K562 (cell line): ENCODE measurements around the gene ZNF804A. TPM values are rescaled to one million over a fixed set of nuclear protein-coding genes. Genes with fewer than 3 reads are reported as not detected.

Experiments used
- ATAC-seq: fragments of 200-7000 bp; cut with Tn5 transposase; 3 replicates; pipeline ENCODE4 v1.9.1; 2020; ENCODE audit warnings: moderate library complexity
- BruUV-seq: library from RNA; stranded (reverse); fragments of 400-500 nt; replicated peaks from 2 replicates; lab custom pipeline; 2021; lab: Mats Ljungman, UMichigan
- CTCF ChIA-PET: fragments of 300-600 bp; formaldehyde crosslinking; extraction: SDS; loops from one replicate; lab custom pipeline; 2021; ENCODE audit warnings: low intra/inter-chr PET ratio; lab: Yijun Ruan, JAX
- POLR2A ChIA-PET: fragments of 300-600, 350-650 bp; sonication (Branson Sonifier 250); formaldehyde crosslinking; extraction: SDS; loops from one replicate; lab custom pipeline; 2021; ENCODE audit warnings: antibody characterized with exemption, inconsistent platforms; lab: Yijun Ruan, JAX
- DNase-seq, 4 experiments: peaks; one replicate each; pipeline versions ENCODE4 v3.0.0 to v3.0.0-alpha.2; 2011 to 2018; ENCODE audit warnings: low spot score in 3 of 4, mixed read lengths in 3 of 4; ENCODE audit errors: extremely low read depth in 1 of 4
- FAIRE-seq: peaks from 2 replicates; lab custom pipeline; 2011; peaks lifted over from hg19 to GRCh38; lab: Jason Lieb, UNC
- H2AFZ ChIP-seq: 2 replicates; pipeline ENCODE4 v1.6.0; 2011; ENCODE audit warnings: low read depth, low read length, control low read depth, inconsistent platforms
- H3K27ac ChIP-seq: fragments of 200-600 bp; 3 replicates; pipeline ENCODE4 v1.8.0; 2011; ENCODE audit warnings: low read depth, mild to moderate bottlenecking, control low read depth, inconsistent platforms, low read length, moderate library complexity, mixed read lengths; ENCODE audit errors: extremely low read depth
- H3K27me3 ChIP-seq, 2 experiments: fragments of 300-600 bp in 1 of 2; 2 replicates in 1 of 2; 3 replicates in 1 of 2; pipeline versions ENCODE4 v1.6.0 to v1.8.0; 2011; ENCODE audit warnings: inconsistent platforms in 2 of 2, low read length in 2 of 2, mild to moderate bottlenecking in 1 of 2, mixed read lengths in 1 of 2, moderate library complexity in 1 of 2; ENCODE audit not compliant: control insufficient read depth in 2 of 2, insufficient read depth in 2 of 2
- H3K36me3 ChIP-seq: fragments of 300-600 bp; 3 replicates; pipeline ENCODE4 v1.8.0; 2011; ENCODE audit warnings: mild to moderate bottlenecking, low read length, inconsistent platforms; ENCODE audit not compliant: control insufficient read depth, insufficient read depth
- H3K4me1 ChIP-seq, 2 experiments: fragments of 200-600 bp in 1 of 2; replicated peaks in 1 of 2; 2 replicates in 1 of 2; 3 replicates in 1 of 2; pipeline versions ENCODE4 v1.5.1 to v1.8.0; 2011; ENCODE audit warnings: inconsistent platforms in 2 of 2, low read length in 2 of 2, mild to moderate bottlenecking in 1 of 2, mixed read lengths in 1 of 2, moderate library complexity in 1 of 2; ENCODE audit not compliant: control insufficient read depth in 2 of 2, insufficient read depth in 2 of 2
- H3K4me2 ChIP-seq: 2 replicates; pipeline ENCODE4 v1.6.1; 2011; ENCODE audit warnings: low read length, control low read depth, inconsistent platforms, mixed read lengths; ENCODE audit not compliant: insufficient read depth
- H3K4me3 ChIP-seq: fragments of 200-600 bp; sonication (generic), shearing (Covaris generic); 2 replicates; pipeline ENCODE4 v1.5.1; 2016; ENCODE audit warnings: control low read depth, inconsistent platforms
- H3K79me2 ChIP-seq: fragments of 200-600 bp; 3 replicates; pipeline ENCODE4 v1.8.0; 2011; ENCODE audit warnings: low read length, inconsistent platforms; ENCODE audit not compliant: control insufficient read depth, insufficient read depth
- H3K9ac ChIP-seq, 2 experiments: 2 replicates each; pipeline versions ENCODE4 v1.6.0 to v1.6.1; 2011; ENCODE audit warnings: low read depth in 2 of 2, low read length in 2 of 2, control low read depth in 1 of 2, inconsistent platforms in 1 of 2, mild to moderate bottlenecking in 1 of 2, mixed read lengths in 1 of 2; ENCODE audit not compliant: insufficient read depth in 1 of 2
- H3K9me1 ChIP-seq: one replicate; pipeline ENCODE4 v1.6.0; 2011; ENCODE audit warnings: inconsistent platforms, mild to moderate bottlenecking, low read length, moderate library complexity; ENCODE audit not compliant: control insufficient read depth, insufficient read depth
- H3K9me3 ChIP-seq: replicated peaks from 2 replicates; pipeline ENCODE4 v1.5.1; 2011; ENCODE audit warnings: low read depth, low read length, inconsistent platforms; ENCODE audit not compliant: control insufficient read depth, insufficient read depth
- H4K20me1 ChIP-seq: replicated peaks from 2 replicates; pipeline ENCODE4 v1.6.1; 2011; ENCODE audit warnings: low read length, inconsistent platforms, mixed read lengths; ENCODE audit not compliant: control insufficient read depth, insufficient read depth
- AFF1 ChIP-seq, 2 experiments: fragments of 450-650 bp; IDR thresholded peaks; 2 replicates each; pipeline ENCODE4 v1.6.1; 2018; ENCODE audit warnings: mild to moderate bottlenecking in 2 of 2, low read depth in 1 of 2; ENCODE audit not compliant: partially characterized antibody in 2 of 2
- KAT2B ChIP-seq: IDR thresholded peaks from one replicate; pipeline ENCODE4 v1.6.1; 2012; ENCODE audit warnings: low read depth, mild to moderate bottlenecking, control low read depth, inconsistent platforms, low read length, moderate library complexity
- KLF16 ChIP-seq: IDR thresholded peaks from 2 replicates; pipeline ENCODE4 v1.6.1; 2016; ENCODE audit warnings: antibody characterized with exemption
- MAFK ChIP-seq: IDR thresholded peaks from 2 replicates; pipeline ENCODE4 v1.6.1; 2011; ENCODE audit warnings: low read length, improper control_type of control experiment
- RAD51 ChIP-seq: fragments of 450-650 bp; IDR thresholded peaks from 2 replicates; pipeline ENCODE4 v1.7.1; 2016; ENCODE audit warnings: low read depth, mild to moderate bottlenecking, borderline replicate concordance
- TAL1 ChIP-seq: fragments of 450-650 bp; IDR thresholded peaks from 2 replicates; pipeline ENCODE4 v1.6.1; 2016; ENCODE audit warnings: mild to moderate bottlenecking
- TBP ChIP-seq: optimal IDR thresholded peaks from 2 replicates; pipeline ENCODE3; 2011; ENCODE audit warnings: low read depth, low read length, improper control_type of control experiment
- ZNF407 ChIP-seq: fragments of 450-650 bp; IDR thresholded peaks from 2 replicates; pipeline ENCODE4 v1.6.1; 2016; ENCODE audit warnings: low read depth
- ZNF445 ChIP-seq: fragments of 250-450 bp; sonication (Bioruptor Pico); IDR thresholded peaks from 2 replicates; pipeline ENCODE4 v1.4.0; 2020; ENCODE audit warnings: low read depth, mild to moderate bottlenecking, moderate library complexity
- ZNF586 ChIP-seq: fragments of 450-650 bp; formaldehyde crosslinking; conservative IDR thresholded peaks from 2 replicates; pipeline ENCODE4 v1.4.0; 2020; ENCODE audit warnings: mild to moderate bottlenecking, moderate library complexity
- WGBS: fragments of 100-300 bp; shearing (Covaris generic); methylation state at CpG from one replicate; pipeline ENCODE4 v1.1.6; 2016; ENCODE audit warnings: low coverage, mixed read lengths; ENCODE audit not compliant: insufficient coverage; ENCODE audit errors: missing lambda C conversion rate; 5-methylcytosine and 5-hydroxymethylcytosine counted together
- in situ Hi-C: fragments of 300-500 bp; cut with MboI; formaldehyde crosslinking; loops from 4 replicates; pipeline ENCODE4 v1.15.0; 2018; ENCODE audit warnings: inconsistent platforms, mixed read lengths
- intact Hi-C: fragments of 100-400 bp; cut with micrococcal nuclease; formaldehyde crosslinking; loops from 2 replicates; pipeline ENCODE4 v1.14.2; 2022
- polyA plus RNA-seq, 8 experiments: library from polyadenylated mRNA; depleted of rRNA in 4 of 8; stranded (reverse) in 5 of 8; unstranded in 3 of 8; fragments of >200 nt; fragmentation: Nextera tagmentation in 2 of 8; fragmentation: Illumina TruSeq in 1 of 8; extraction: Ambion mirVana in 2 of 8; extraction: Trizol in 1 of 8; gene quantifications; 2 replicates each; pipeline versions ENCODE4 v1.2.1 to v1.2.3, GENCODE V29; 2011 to 2014; ENCODE audit warnings: inconsistent platforms in 1 of 8, missing spikeins in 1 of 8
- total RNA-seq, 7 experiments: library from RNA; depleted of rRNA in 6 of 7; stranded (reverse); fragments of >200 nt in 6 of 7; fragmentation: Illumina TruSeq in 2 of 7; extraction: Trizol in 2 of 7; gene quantifications; 2 replicates each; pipeline versions ENCODE4 v1.2.1 to v1.2.3, GENCODE V29; 2011 to 2021; ENCODE audit warnings: low replicate concordance in 1 of 7

Gene ZNF804A
- total and polyA plus RNA-seq, 9 of the 15 experiments (the other 6 are each of a cell fraction or from before 2014, with no cell fraction given): 0.01 to 1.2 (median 0.73) TPM

- Histone ChIP-seq H2AFZ (no peak overlapping the region), H3K4me3 (no peak overlapping the region), H3K27me3 (no peaks in the 10 kb centered on the region), H3K9me3 (no peaks in the 10 kb centered on the region), H4K20me1 (no peaks in the 10 kb centered on the region), H3K4me1 (no peaks in the 10 kb centered on the region), H3K79me2 (no peaks in the 10 kb centered on the region), H3K36me3 (no peaks in the 10 kb centered on the region), H3K27ac (no peak overlapping the region), H3K9ac (no peak overlapping the region), H3K4me2 (no peak overlapping the region), H3K9me1 (no peaks in the 10 kb centered on the region)
- DNase-seq: no peak
- in situ Hi-C loops (no loop called here), intact Hi-C loops (no loop called here)
- ChIA-PET POLR2A (no interaction called here), CTCF (no interaction called here)
- WGBS: 11% methylated on average over 1 of the region's 1 CpG
- BruUV-seq: no TSS peak
- ATAC-seq: no peak
- FAIRE-seq: no peak
- TF ChIP-seq TBP (no peak), ZNF586 (no peak), KAT2B (no peak), AFF1 (IDR thresholded peaks at IDR 0.05; ENCODE audit: low read depth in 1 of 2, partially characterized antibody in 2 of 2) (no peak), TAL1 (no peak), RAD51 (no peak), KLF16 (no peak), ZNF407 (no peak), ZNF445 (CRISPR knock-in tag) (no peak), MAFK (no peak)
Observed at GRCh38 chr2:184730288-184730687, 132.0 kb downstream of the ZNF804A start.
